Erythroblast (primary cell): ENCODE results near the gene CFAP210.

Experiments used
- GATA1 ChIP-seq: IDR thresholded peaks from 2 replicates; pipeline ENCODE4 v1.6.1; 2011; ENCODE audit warnings: low read depth, mild to moderate bottlenecking, control low read depth, low read length, moderate library complexity
- POLR2A ChIP-seq: IDR thresholded peaks from 2 replicates; pipeline ENCODE4 v1.6.1; 2011; ENCODE audit warnings: mild to moderate bottlenecking, low read length

DNA sequence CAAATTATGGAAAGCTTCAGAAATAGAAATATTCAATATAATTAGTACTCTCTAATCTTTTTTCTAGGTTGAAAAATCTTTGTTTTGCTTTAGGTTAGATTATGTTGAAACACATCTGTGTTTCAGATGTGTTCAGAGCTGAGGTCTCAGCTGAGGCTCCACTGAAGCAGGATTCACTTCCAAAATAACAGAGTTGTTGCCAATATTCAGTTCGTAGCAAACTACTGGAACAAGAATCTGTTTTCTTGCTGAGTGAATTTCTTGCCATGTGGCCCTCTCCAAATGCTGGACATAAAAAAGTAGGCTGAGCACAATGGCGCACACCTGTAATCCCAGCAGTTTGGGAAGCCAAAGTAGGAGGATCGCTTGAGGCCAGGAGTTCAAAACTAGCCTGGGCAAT, 8.8 kb upstream of the CFAP210 start:
- no peak for TF ChIP-seq POLR2A
- no peak for TF ChIP-seq GATA1
